Tibial nerve (tissue), 3 donors: ENCODE measurements around the gene NYNRIN.

Experiments
- CTCF ChIP-seq, 5 experiments: fragments of 200-600 bp in 3 of 5; fragments of 450-650 bp in 2 of 5; sonication (generic) in 3 of 5; IDR thresholded peaks; one replicate each; pipeline ENCODE4 v1.5.1; 2016 to 2019; ENCODE audit warnings: antibody characterized with exemption in 5 of 5, mild to moderate bottlenecking in 3 of 5, moderate library complexity in 2 of 5
- POLR2A ChIP-seq, 2 donors: fragments of 450-650 bp; IDR thresholded peaks; one replicate each; pipeline ENCODE4 v1.6.1; 2017; ENCODE audit warnings: antibody characterized with exemption in 2 of 2, mild to moderate bottlenecking in 2 of 2, moderate library complexity in 2 of 2

DNA sequence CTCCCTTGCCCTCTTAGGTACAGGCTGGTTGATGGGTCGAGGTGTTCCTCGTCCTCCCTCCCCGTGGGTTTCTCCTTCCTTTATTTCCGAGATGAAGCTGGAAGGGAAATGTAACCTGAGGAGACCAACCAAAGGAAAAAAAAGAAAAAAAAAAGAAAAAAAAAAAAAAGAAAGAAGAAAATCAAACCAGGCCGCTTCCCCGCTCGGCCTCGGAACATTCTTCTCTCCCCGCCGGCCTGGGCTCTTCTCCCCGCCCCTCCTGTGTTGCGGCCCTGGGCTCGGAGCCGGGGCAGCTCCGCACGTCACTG, 32.4 kb upstream of the NYNRIN start:
- TF ChIP-seq CTCF (IDR thresholded peaks at IDR 0.05), result no peak
- no peak for TF ChIP-seq POLR2A (IDR thresholded peaks at IDR 0.05)
